Psoas muscle (tissue), 8 donors: ENCODE results near the gene HK1. TPM values are rescaled to one million over a fixed set of nuclear protein-coding genes. Genes with fewer than 3 reads are reported as not detected.

Source experiments
- ATAC-seq, 4 donors: fragments of 200-7000 bp; cut with Tn5 transposase; one replicate each; pipeline ENCODE4 v1.9.1; 2020; ENCODE audit warnings: moderate library complexity in 3 of 4, mild to moderate bottlenecking in 2 of 4
- DNase-seq, 2 donors: peaks; one replicate each; pipeline ENCODE4 v3.0.0-alpha.2; 2020
- H3K27ac ChIP-seq: fragments of 200-600 bp; one replicate; pipeline ENCODE4 v1.8.0; 2022
- H3K27me3 ChIP-seq, 3 donors: fragments of 200-600 bp in 1 of 3; one replicate each; pipeline versions ENCODE4 v1.6.1 to v1.8.0; 2013 to 2022; ENCODE audit warnings: low read length in 2 of 3, mild to moderate bottlenecking in 2 of 3, moderate library complexity in 1 of 3; ENCODE audit not compliant: insufficient read depth in 3 of 3
- H3K36me3 ChIP-seq, 2 donors: fragments of 200-600 bp in 1 of 2; one replicate each; pipeline versions ENCODE4 v1.6.1 to v1.8.0; 2013 to 2022; ENCODE audit warnings: low read depth in 1 of 2, mild to moderate bottlenecking in 1 of 2, moderate library complexity in 1 of 2; ENCODE audit not compliant: insufficient read depth in 1 of 2
- H3K4me1 ChIP-seq: fragments of 200-600 bp; one replicate; pipeline ENCODE4 v1.8.0; 2022
- H3K4me3 ChIP-seq: fragments of 200-600 bp; one replicate; pipeline ENCODE4 v1.8.0; 2022; ENCODE audit warnings: mild to moderate bottlenecking
- H3K9me3 ChIP-seq: fragments of 200-600 bp; one replicate; pipeline ENCODE4 v1.8.0; 2022
- CTCF ChIP-seq: fragments of 200-600 bp; IDR thresholded peaks from one replicate; pipeline ENCODE4 v1.8.0; 2022; ENCODE audit warnings: antibody characterized with exemption
- WGBS, 3 donors: extraction: QIAGEN DNeasy Blood & Tissue Kit; methylation state at CpG; one replicate each; pipeline versions ENCODE4 v1.1.6 to v1.1.7; 2013; 5-methylcytosine and 5-hydroxymethylcytosine counted together
- intact Hi-C, 2 donors: fragments of 100-400 bp; cut with DNase I; formaldehyde crosslinking; loops; one replicate each; pipeline versions ENCODE4 v1.11.0 to v1.14.2; 2022
- polyA plus RNA-seq, 3 donors: library from polyadenylated mRNA; stranded (reverse); fragments of 200-250 nt; gene quantifications; one replicate each; pipeline ENCODE4 v1.2.3, GENCODE V29; 2013
- total RNA-seq, 4 donors: library from RNA; stranded (reverse); fragmentation: NEBNext Ultra II Directional in 2 of 4; extraction: Animal tissue kit (Norgen Biotek cat#: 25700) in 2 of 4; gene quantifications; one replicate each; pipeline versions ENCODE4 v1.2.1 to v1.2.4, GENCODE V29; 2021 to 2023
- donor health status: healthy with polysubstance abuse.
- donor health status: DM: no; HTN: no; CAD: no; lungs with moderate emphysema.
- donor health status: Bipolar disorder and iron deficiency.
- donor health status: healthy.
- donor health status: DM: yes; HTN: yes; CAD: no.
- donor health status: DM: no; HTN: no; CAD: no.
- donor health status: DM: no; HTN: no; CAD: no.
- donor health status: DM: yes; HTN: yes; CAD: no.

Gene HK1
- total and polyA plus RNA-seq, 7 donors, result 134 to 336 (median 254) TPM

DNA sequence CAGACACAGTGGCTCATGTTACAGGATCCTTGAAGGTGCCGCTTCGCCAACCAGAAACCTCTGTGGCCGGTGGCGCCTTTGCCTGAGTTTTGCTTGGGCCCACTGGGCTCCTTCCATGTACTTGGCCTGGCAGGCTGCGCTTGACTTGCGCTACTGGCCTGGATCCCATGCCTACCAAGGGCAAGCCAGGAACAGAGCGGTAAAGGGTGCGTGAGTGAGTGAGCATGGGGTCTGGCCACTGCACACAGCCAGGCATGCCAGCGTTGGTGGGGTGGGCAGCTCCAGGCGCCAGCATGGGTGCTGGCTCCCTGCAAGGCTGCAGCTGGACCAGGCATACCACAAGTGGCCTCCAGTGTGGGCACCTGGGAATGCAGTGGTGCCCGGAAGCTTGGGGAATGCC, 156.6 kb downstream of the HK1 start:
- WGBS, 3 donors, result 88 to 91% (median 91%) methylated on average over 11 of the region's 11 CpGs
- Histone ChIP-seq H3K4me3 (no peak overlapping the region), H3K9me3 (no peaks in the 10 kb centered on the region), H3K4me1 (peaks cover 18% of the 10 kb centered on the region), H3K27ac (no peak overlapping the region), H3K27me3 (no peaks in the 10 kb centered on the region), H3K36me3 (no peaks in the 10 kb centered on the region)
- no peak for DNase-seq
- no peak for TF ChIP-seq CTCF
- intact Hi-C loops, result loop anchor here (5.0 kb wide), 2 partner anchors 62 to 67 kb away; no protein-coding TSS in a partner anchor
- no peak for ATAC-seq

- intact Hi-C loops, result loop anchor here (5.0 kb wide), 2 partner anchors 61 to 66 kb away; no protein-coding TSS in a partner anchor
- Histone ChIP-seq H3K36me3 (no peaks in the 10 kb centered on the region), H3K4me1 (peaks cover 24% of the 10 kb centered on the region), H3K27me3 (no peaks in the 10 kb centered on the region), H3K27ac (no peak overlapping the region), H3K9me3 (no peaks in the 10 kb centered on the region), H3K4me3 (no peak overlapping the region)
- ATAC-seq (no peak), DNase-seq (no peak)
- 64 to 69% (median 64%) methylated on average over 14 of the region's 14 CpGs for WGBS, 3 donors
- TF ChIP-seq CTCF, result no peak
These were observed 157.7 kb downstream of the HK1 start for GRCh38 chr10:69435966-69436520.

DNA sequence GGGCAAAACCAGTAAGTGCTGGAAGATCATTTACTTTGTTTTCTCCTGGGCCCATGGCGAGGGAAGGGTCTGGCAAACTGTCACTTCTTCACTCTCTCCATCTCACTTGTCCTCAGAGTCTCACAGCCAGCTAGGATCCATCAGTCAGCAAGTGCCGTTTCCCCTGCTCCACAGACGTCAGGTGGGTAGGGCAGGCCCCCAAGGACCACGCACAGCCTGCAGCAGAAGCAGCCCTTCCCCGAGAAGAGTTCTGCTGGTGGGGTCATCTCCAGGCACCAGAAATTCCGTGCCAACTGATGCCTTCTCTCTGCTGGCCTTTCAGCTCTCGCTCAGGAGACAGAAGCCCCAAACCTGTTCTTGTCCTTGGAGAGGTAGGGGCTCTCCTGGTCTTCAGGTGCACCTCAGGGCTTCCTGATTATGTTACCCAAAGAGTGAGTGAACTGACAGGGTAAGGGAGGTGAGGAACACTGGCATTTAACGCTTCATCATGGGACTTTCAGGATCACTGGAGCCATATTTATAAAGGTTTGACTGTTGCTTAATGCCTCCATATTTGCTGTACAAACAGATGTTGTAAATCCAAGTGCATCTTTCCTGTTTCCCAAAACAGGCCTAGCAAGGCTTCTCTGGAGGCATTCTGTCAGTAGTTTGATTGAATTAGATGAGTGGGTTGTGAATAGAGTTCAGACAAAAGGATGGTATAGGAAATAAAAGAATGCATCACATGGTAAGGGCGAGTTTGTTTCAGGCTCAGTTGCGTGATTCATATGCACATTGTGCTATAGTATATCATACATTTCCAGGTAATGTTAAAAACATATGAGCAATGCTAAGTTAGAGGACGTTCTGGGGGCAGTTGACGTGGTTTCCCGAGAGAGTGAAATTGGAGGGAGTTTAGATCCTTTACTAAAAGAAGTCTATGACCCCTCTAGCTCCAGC, 159.3 kb downstream of the HK1 start:
- ATAC-seq (no peak), DNase-seq (no peak)
- 87 to 92% (median 88%) methylated on average over 13 of the region's 13 CpGs for WGBS, 3 donors
- Histone ChIP-seq H3K27ac (no peak overlapping the region), H3K4me3 (no peak overlapping the region), H3K4me1 (peaks cover 24% of the 10 kb centered on the region), H3K27me3 (no peaks in the 10 kb centered on the region), H3K36me3 (no peaks in the 10 kb centered on the region), H3K9me3 (no peaks in the 10 kb centered on the region)
- intact Hi-C loops, result loop anchor here (5.0 kb wide), 2 partner anchors 60 to 65 kb away; no protein-coding TSS in a partner anchor
- TF ChIP-seq CTCF, result no peak

DNA sequence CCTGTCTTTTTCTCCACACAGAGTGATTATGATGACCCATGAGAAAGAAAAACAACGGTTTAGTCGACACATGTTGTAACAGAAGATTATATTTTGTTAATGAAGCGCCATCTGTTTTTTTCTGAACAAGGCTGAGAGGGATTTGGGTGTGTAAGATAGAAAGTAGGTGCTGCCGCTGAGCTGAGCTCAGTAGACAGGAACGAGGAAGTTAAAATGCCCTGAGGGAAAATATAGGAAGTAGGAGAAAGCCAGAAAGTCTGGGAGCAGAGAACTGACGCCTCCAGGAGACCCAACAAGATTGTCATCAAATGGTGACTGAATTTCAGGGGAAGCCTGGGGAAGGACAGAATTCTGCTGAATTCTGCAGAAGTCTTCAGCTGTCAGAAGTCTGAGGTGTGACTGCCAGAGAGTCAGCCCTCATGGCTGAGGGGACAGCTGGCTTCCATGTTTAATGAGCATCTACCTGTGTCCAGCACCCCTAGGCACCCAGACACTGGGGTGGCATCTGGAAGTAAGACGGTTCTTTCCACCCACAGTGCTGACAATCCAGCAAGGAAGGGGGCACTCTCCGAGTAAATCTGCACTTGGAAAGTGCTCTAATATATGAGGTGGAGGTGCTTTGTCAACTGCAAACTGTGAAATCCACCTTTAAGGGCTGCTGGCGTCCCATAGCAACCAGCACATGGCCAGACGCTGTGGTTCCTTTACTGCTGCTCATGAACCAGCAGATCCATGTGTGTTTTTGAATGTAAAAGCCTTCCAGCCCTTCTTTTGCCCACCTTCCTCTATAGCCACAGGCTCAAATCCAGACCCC, 160.4 kb downstream of the HK1 start:
- no peak for TF ChIP-seq CTCF
- no peak for DNase-seq
- peak in 1 of 4 donors; percentile 1 for ATAC-seq
- H3K27me3 ChIP-seq, result no peaks in the 10 kb centered on the region
- no peaks in the 10 kb centered on the region for H3K36me3 ChIP-seq
- H3K4me3 ChIP-seq, result no peak overlapping the region
- intact Hi-C loops, result loop anchor here (5.0 kb wide), 2 partner anchors 59 to 64 kb away; no protein-coding TSS in a partner anchor
- peaks cover 24% of the 10 kb centered on the region for H3K4me1 ChIP-seq
- peak overlapping the region; percentile 81 for H3K27ac ChIP-seq
- H3K9me3 ChIP-seq, result no peaks in the 10 kb centered on the region
- WGBS, 3 donors, result 28 to 35% (median 31%) methylated on average over 10 of the region's 10 CpGs
